Natural killer cell treated with Interleukin-12 subunit alpha and Interleukin-12 subunit beta and Interleukin-15 and Interleukin-18, amount 100 ng/mL, for 72 hours (primary cell): ENCODE results near the gene RECK. TPM values are rescaled to one million over a fixed set of nuclear protein-coding genes. Genes with fewer than 3 reads are reported as not detected.

ENCODE experiments used
- total RNA-seq, 2 donors: library from RNA; stranded (reverse); gene quantifications; one replicate each; pipeline ENCODE4 v1.2.3, GENCODE V29; 2022

Gene RECK
- total RNA-seq, 2 donors from 2014 or later = 4.0 to 7.0 TPM

Other genes with a start within 250 kb of the RECK start
- gene NPR2, start 245.3 kb upstream of the RECK start, total RNA-seq = 10 to 100 TPM in 1 of 2 donors, 1 to 10 TPM in 1; 5.0 to 11.3 TPM
- gene SPAG8, start 224.7 kb upstream of the RECK start, total RNA-seq = 1 to 10 TPM in 1 of 2 donors, under 1 TPM in 1; 0.19 to 1.6 TPM
- 10 to 100 TPM; 40.8 to 46.8 TPM for gene HINT2, start 221.9 kb upstream of the RECK start, total RNA-seq
- gene FAM221B, start 208.2 kb upstream of the RECK start, total RNA-seq = not detected
- 1 to 10 TPM; 1.8 TPM for gene TMEM8B, start 207.7 kb upstream of the RECK start, total RNA-seq
- gene OR13J1, start 166.5 kb upstream of the RECK start, total RNA-seq = not detected
- not detected for gene HRCT1, start 130.7 kb upstream of the RECK start, total RNA-seq
- not detected for gene SPAAR, start 127.4 kb upstream of the RECK start, total RNA-seq
- gene OR2S2, start 78.8 kb upstream of the RECK start, total RNA-seq = not detected
- 10 to 100 TPM; 11.0 to 27.1 TPM for gene GLIPR2, start 99.8 kb downstream of the RECK start, total RNA-seq
- under 1 TPM in 1 of 2 donors, not detected in 1; 0.19 TPM for gene CCIN, start 132.5 kb downstream of the RECK start, total RNA-seq
- gene CLTA, start 154.0 kb downstream of the RECK start, total RNA-seq = 100 to 1,000 TPM; 133 to 178 TPM
- 10 to 100 TPM; 22.9 to 23.3 TPM for gene GNE, start 221.5 kb downstream of the RECK start, total RNA-seq